DMS53 (cell line): ENCODE data around the gene FHOD3.

ENCODE experiments used
- DNase-seq: peaks from one replicate; lab custom pipeline; 2025; lab: John Stamatoyannopoulos, UW

Gene FHOD3

GRCh38 chr18:36451454-36452251 lies 154.1 kb downstream of the FHOD3 start:
- no peak for DNase-seq

GRCh38 chr18:36454245-36454644 lies 156.7 kb downstream of the FHOD3 start:
- DNase-seq, result peak; percentile 80

DNA sequence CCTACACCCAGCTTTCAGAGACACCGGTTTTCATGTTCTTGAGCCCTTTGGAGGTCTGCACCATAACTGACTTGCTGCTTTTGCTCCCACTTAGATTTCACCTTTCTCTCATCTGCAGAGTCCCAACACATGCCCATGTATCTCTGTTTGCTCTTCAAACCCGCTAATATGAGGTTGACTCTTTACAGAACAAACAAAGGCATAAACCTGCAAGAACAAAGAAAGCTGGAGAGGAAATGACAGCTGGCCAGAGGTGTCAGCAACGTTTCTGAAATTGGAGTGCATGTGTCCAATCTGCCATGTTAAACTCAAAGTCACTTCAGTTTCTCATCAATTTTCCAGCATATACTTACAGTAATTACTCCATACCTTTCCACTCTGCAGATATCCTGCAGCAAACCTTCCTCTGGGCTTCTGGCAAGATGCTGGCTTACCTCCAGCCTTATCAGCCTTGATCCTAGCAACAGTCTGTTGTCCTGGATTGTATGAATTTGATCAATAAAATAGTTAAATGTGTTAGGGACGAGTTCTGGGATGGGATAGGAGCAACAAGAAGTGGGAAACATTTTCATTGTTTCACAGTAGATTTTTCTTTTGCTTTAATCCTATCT lies 157.4 kb downstream of the FHOD3 start:
- peak; percentile 93 for DNase-seq

DNA sequence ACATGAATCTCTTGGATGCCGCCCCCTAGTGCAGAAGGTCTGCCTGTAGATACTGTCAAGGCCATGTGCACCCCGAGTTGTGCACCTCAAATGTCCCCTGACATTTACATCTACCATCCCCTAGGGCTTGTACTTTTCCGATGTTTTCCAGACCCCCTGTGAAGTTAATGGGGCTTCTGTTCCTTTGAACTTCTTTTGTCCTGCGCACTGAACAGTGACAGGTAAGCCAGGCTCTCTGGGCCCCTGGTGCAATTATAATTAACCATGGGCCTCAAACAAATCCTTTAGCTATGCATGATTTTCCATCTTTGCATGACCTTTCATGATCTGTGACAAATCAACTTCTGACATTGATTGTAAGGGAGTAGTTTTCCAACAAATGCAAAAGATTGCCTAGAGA lies 158.4 kb downstream of the FHOD3 start:
- DNase-seq, result no peak

DNA sequence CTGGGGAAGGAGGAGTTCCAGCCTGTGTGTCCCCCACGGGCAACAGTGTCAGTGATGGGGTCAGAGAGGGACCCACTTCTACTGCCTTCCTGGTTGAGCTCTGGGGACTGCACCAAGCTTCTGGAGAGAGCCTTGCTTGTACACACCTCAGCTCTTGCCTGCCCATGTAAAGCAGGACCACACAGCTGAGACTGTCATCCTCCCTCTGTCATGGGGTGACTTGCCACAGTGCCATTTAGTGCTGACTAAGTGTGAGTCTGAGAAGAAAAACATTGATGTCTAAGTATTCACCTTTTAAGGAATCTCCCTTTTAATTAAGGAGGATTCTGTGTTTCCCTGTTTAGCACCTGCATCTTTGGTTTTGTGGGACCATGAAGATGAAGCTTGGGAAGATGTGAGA lies 159.1 kb downstream of the FHOD3 start:
- DNase-seq, result no peak

- no peak for DNase-seq
Measured at GRCh38 chr18:36457683-36458082, 160.2 kb downstream of the FHOD3 start.

DNA sequence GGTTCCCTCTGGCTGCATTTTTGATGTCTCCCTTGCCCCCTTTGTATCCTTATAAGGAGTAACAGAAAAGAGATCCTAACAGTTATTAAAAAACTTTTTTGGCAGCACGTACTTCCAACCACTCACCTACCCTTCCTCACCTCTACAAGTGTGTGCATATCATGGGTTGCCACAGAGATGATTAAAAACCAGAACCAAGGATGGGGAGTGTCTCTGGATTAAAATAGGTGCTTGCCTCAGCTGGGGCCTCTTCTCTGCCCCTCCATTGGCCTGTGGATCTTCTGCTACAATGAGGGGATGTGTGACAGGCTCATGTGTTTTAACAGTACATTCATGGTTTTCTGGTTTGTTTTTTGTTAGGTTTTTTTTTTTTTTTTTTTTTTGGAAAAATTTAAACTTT lies 160.8 kb downstream of the FHOD3 start:
- no peak for DNase-seq

- no peak for DNase-seq
Measured at GRCh38 chr18:36459203-36459602, 161.7 kb downstream of the FHOD3 start.

- DNase-seq, result no peak
Measured at GRCh38 chr18:36459786-36460185, 162.3 kb downstream of the FHOD3 start.

GRCh38 chr18:36460324-36460850 lies 162.9 kb downstream of the FHOD3 start:
- peak; percentile 55 for DNase-seq

GRCh38 chr18:36460854-36461253 lies 163.3 kb downstream of the FHOD3 start:
- no peak for DNase-seq

GRCh38 chr18:36461551-36461987 lies 164.1 kb downstream of the FHOD3 start:
- DNase-seq, result no peak

DNA sequence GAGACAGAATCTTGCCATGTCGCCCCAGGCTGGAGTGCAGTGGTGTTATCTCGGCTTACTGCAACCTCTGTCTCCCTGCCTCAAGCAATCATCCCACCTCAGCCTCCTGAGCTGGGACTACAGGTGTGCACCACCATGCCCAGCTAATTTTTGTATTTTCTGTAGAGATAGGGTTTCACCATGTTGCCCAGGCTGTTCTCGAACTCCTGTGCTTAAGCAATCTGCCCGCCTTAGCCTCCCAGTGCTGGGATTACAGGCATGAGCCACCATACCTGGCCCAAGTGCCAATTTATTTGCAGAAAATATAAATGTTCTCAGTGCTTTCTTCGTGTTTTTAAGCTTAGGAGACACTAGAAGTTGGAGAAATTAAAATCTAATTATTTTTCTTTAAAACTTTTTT lies 166.0 kb downstream of the FHOD3 start:
- peak; percentile 27 for DNase-seq

- peak; percentile 68 for DNase-seq
Measured at GRCh38 chr18:36464126-36464651, 166.7 kb downstream of the FHOD3 start.

DNA sequence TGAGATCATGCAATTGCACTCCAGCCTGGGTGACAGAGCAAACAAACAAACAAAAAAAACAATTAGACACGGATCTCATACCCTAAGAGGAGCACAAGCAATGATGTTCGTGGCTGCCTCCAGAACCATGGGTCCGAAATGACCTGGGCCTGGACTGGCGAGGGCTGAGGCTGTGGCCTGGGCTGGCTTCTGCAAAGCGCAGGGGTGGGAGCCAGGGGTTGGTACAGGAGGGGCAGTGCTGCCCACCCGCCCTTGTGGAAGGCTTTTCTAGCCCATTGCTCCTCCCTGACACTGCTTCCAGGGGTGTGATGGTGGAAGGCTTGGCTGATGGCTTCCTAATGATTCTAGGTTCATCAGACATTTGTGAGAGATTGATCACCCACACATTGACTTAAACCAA lies 167.8 kb downstream of the FHOD3 start:
- no peak for DNase-seq

DNA sequence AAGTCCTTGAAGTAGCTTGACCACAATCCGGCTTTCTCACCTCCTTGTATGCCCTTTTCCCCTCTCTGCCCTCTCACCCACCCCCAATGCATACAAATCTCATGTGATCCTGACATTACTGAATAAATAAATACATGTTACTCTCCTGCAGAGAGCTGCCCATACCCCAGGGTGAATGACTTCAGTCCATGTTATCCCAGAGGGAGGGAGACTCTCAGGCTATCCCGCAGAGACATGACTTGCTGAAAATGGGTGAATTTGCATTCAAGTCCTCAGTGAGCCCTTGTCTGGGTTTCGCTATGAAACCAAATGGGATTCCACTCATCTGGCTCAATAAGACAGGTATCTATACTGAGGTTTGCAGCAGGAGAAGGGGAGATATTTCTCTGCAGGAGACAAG lies 168.5 kb downstream of the FHOD3 start:
- DNase-seq, result peak; percentile 26

DNA sequence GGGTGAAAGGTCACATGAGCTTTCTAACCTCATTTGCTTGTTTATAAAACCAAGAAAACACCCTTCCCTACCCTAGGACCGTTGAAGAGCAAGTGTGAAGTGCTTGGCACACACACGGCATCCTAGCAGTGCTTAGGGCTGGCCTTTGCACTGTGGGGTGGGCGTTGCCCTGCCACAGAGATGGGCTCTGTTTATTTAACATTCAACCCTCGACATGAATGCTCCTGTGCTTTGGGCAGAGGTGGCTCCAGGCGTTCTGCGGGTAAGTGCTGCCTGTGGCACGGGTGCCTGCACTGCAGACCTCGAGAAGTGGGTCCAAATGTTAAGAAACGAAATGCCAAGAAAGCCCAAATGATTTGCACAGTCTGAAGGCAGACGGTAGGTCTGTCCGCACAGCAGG lies 170.1 kb downstream of the FHOD3 start:
- DNase-seq, result peak; percentile 52

- peak; percentile 13 for DNase-seq
Measured at GRCh38 chr18:36468161-36468560, 170.6 kb downstream of the FHOD3 start.

DNA sequence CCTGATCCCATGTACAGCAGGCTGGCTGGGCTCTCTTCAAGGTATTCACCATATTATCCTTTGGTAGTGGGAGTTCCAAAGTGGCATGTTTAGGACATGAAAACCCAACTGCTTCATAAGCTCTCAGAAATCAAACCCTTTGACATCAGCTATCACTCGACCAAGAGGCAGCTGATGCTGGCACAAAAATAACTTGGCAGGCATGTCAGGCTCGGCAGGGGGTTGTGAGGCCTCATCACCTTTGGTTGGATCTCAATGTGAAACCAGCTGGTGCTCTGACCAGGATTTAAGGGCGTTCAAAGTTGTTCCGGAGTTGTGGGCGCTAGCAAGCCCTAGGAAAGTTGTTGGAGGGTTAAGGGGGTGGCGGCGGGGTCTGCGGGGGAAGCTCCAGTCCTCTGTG lies 171.9 kb downstream of the FHOD3 start:
- DNase-seq, result no peak

- no peak for DNase-seq
Measured at GRCh38 chr18:36470896-36471295, 173.4 kb downstream of the FHOD3 start.

- DNase-seq, result no peak
Measured at GRCh38 chr18:36471393-36471792, 173.9 kb downstream of the FHOD3 start.

DNA sequence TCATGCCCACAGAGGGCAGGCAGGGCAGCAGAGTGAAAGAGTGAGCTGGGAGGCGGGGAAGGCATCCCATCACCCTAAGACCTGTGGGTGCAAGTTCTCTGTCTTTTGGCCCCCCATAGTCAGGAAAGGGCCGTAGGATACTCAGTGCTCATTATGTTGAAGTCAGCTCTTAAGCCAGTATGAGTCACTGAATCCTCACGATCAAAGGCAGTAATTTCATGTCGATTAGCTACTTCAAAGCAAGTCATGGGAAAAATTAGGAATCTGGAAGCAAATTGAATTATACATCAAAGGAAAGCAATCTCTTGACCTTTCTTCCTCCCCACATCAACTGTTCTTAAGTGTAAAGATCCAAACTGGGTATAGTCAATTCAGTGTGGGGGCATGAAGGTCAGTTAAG lies 178.9 kb downstream of the FHOD3 start:
- peak; percentile 44 for DNase-seq

DNA sequence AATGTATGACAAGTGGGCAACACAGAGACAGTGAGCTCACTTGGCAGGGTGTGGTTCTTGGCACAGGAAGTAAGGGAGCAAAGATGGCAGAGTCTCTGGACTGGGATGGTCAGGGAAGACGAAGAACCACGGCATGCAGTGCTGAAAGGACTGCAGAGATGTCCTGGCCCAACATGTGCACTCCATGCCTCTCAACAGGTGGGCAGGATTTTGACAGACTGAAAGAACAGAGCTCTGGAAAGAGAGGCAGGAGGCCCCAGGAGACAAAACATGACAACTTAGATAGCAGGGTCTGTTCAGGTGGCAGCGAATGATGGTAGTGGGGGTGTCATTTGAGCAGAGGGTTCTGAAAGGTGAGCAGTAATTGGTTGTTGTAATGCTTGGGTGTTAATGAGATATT lies 180.3 kb downstream of the FHOD3 start:
- no peak for DNase-seq
